GM21619 (cell line): Measurements from ENCODE around the gene CDPF1.

ENCODE experiments used
- ATAC-seq: cut with Tn5 transposase; IDR thresholded peaks from one replicate; pipeline ENCODE4 v1.9.1; 2021; ENCODE audit not compliant: unreplicated experiment

CDPF1 gene

GRCh38 chr22:46259374-46259773 lies 9.3 kb upstream of the CDPF1 start:
- no peak for ATAC-seq

- no peak for ATAC-seq
Measured at GRCh38 chr22:46256358-46256958, 6.4 kb upstream of the CDPF1 start.

DNA sequence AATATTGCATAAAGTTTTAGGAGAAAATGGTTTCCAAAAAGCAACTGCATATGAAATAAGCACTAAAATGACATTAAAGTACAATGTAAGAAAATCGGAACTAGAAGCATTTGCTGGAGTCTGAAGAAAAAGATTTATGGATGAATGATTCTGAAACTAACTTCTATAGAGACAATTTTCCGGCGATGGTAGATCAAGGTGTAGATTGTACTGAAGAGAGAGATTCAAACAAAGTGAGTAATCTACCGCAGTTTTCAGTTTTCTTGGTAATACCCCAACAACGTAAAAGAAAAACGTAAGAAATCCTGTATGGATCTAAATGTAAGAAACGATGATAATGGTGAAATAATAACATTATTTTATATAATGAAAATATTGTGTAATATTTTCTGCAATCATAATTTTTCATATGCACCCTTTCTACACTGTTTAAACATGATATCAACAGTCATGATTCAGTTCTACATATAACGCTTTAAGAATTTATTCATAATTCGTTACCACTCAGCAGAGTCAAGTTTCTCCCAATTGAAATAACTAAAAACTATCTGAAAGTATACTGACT lies 1.8 kb upstream of the CDPF1 start:
- no peak for ATAC-seq

DNA sequence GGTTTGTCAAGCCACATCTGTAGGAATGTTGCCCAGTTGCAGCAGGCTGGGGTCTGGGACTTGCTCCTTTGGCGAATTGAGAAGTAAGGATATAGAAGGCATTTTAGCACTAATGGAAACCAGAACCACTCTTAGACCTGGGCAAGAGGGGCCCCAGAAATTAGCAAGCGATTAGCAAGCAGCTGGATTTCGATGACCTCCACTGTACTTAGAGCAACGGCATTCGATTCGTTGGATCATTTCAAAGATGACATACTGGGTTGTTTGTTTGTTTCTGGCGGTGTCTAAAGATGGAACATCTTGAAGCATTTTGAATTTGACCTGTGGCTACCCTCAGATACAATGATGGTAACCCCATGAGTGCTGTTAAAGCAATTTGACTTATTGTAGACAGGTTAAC lies 1.2 kb upstream of the CDPF1 start:
- ATAC-seq, result no peak

- peak; percentile 9 for ATAC-seq
Measured at GRCh38 chr22:46250783-46251125, 661 bp upstream of the CDPF1 start.

GRCh38 chr22:46247443-46247975 lies 2.6 kb downstream of the CDPF1 start:
- no peak for ATAC-seq

GRCh38 chr22:46246178-46246577 lies 3.9 kb downstream of the CDPF1 start:
- ATAC-seq, result no peak

DNA sequence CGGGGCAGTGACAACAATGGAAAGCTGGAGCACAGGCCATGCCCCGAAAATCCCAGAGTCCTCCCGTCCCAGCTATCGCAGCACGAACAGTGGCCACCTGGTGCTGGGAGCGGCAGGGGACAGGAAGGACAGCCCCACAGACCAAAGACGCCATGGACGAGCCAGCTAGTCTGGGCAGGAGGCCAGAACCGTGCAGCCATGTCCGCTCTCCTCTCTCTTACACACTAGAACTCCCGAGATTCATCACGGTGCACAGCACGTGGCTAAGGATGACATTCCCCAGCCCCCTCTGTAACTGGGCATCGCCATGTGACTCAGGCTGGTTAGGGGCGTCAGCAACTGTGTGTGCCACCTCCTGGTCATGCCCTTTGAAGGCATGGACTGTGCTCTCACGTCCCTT lies 4.6 kb downstream of the CDPF1 start:
- no peak for ATAC-seq

GRCh38 chr22:46244771-46245170 lies 5.3 kb downstream of the CDPF1 start:
- no peak for ATAC-seq

GRCh38 chr22:46242076-46242475 lies 8.0 kb downstream of the CDPF1 start:
- no peak for ATAC-seq

DNA sequence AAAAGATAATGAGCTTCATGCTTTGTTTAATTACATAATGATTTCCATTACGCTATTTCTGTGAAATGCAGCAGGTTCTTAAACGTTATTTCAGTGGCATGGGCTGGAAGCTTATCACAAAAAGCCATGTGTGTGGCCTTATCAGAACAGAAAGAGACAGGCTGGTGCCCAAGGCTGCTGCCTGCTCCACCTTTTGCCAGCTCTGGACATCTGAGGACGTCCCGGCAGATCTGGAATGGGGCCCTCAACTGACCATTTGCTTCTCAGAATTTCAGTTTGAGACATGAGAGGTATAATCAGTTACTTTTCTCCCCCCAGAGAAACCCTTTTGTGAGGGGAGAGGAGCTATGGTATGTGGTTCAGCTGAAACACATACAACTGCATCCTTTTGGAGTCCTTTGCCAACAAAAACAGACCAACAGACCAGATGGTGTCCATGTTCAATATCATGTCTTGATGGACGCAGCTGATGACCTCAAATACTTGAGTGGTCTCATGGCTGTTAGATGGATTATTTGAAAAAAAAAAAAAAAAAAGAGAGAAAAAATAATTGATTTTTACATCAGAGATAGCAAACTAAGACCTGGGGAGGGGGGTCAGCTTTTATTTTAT lies 8.6 kb downstream of the CDPF1 start:
- ATAC-seq, result no peak

- ATAC-seq, result no peak
Measured at GRCh38 chr22:46240907-46241306, 9.2 kb downstream of the CDPF1 start.

- ATAC-seq, result no peak
Measured at GRCh38 chr22:46240506-46240905, 9.6 kb downstream of the CDPF1 start.

GRCh38 chr22:46240073-46240472 lies 10.0 kb downstream of the CDPF1 start:
- no peak for ATAC-seq

GRCh38 chr22:46239261-46240048 lies 10.6 kb downstream of the CDPF1 start:
- ATAC-seq, result no peak

DNA sequence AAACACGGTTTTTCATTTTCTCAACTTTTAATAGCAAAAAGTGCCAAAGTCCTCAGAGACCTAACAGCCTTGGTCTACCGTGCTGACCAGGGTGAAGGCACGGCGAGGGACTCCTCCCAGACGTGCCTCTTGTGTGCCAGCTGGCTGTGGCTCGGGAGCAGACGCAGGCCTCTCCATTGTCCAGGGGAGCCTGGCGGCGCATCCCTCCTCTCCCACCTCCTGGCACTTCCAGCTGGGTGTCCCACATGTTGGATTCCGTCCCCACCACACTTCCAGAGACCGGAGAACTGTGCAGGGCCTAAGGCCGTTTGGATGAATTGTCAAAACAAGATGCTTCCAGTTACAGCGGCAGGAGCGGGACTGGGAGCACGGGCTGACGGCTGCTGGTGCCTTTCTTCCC lies 11.6 kb downstream of the CDPF1 start:
- no peak for ATAC-seq

DNA sequence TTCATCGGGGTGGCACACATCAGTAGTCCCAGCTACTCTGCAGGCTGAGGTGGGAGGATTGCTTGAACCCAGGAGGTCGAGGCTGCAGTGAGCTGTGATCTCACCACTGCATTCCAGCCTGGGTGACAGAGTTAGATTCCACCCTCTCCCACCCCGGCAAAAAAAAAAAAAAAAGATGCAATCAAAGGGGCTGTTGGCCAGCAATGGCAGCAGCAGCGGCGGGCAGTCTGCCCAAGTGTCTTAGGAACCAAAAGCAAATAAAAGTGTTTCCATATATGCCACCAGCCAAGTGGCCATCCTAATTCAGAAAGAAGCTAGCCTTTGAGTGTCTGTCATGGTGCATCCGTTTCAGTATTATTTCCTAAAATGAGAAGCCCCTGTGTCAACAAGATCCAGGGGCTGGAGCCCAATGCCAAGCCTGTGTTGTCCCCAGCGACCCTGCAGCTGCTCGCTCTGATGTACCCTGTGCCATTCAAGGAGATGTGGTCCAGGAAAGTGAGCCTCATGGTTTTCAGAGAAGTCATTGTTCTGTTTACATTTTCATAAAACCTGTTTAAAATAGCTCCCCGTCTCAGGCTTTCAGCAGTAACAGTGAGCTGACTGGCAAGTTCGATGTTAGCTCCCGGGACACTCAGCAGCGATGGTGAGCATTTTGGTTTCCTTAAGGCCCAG lies 12.5 kb downstream of the CDPF1 start:
- ATAC-seq, result no peak

GRCh38 chr22:46234969-46235368 lies 15.1 kb downstream of the CDPF1 start:
- no peak for ATAC-seq

- ATAC-seq, result no peak
Measured at GRCh38 chr22:46233231-46233630, 16.9 kb downstream of the CDPF1 start.

DNA sequence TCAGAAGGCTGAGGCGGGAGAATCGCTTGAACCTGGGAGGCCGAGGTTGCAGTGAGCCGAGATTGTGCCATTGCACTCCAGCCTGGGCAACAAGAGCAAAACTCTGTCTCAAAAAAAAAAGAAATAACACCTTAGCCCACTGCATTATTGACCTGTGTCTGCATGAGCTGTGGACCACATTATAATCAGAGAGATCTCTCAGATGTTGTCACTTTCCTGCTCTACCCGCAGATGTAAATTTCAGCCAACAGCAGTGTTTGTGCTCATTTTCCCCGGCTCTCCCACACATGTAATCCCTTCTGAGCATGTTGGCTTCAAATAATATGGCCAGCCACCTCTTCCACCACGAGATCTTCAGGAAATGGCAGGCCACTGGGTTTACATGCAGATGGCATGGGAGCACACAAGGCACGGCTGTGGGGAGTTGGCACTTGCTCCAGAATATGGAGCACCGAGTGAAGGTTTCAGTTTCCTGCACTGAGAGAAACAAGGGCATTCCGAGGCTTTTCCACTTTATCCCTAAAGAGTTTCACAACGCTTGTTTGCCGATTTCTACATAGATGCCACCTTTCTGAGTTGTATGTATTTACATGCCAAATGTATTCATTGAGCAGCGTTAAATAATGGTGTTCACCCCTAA lies 19.7 kb downstream of the CDPF1 start:
- ATAC-seq, result no peak

- ATAC-seq, result no peak
Measured at GRCh38 chr22:46229701-46230100, 20.4 kb downstream of the CDPF1 start.
